WTC11 (cell line): ENCODE measurements around the gene OR8B12. TPM values are rescaled to one million over a fixed set of nuclear protein-coding genes. Genes with fewer than 3 reads are reported as not detected.

ENCODE experiments used
- ATAC-seq: fragments of 200-7000 bp; cut with Tn5 transposase; 2 replicates; pipeline ENCODE4 v1.10.0; 2021; ENCODE audit warnings: mild to moderate bottlenecking, moderate library complexity
- CTCF ChIA-PET: fragments of 300-600 bp; sonication (Branson Sonifier 250); formaldehyde crosslinking; loops from one replicate; lab custom pipeline; 2021; ENCODE audit warnings: antibody characterized with exemption; lab: Charles Lee
- POLR2A ChIA-PET: fragments of 350-600 bp; sonication (Branson Sonifier 250); formaldehyde crosslinking; loops from one replicate; lab custom pipeline; 2021; ENCODE audit warnings: antibody characterized with exemption; lab: Charles Lee
- DNase-seq: peaks from one replicate; pipeline ENCODE4 v3.0.0; 2021; ENCODE audit warnings: low spot score
- H3K27ac Mint-ChIP-seq: 2 replicates; pipeline ENCODE4 v1.8.0; 2021; ENCODE audit warnings: mixed read lengths
- H3K27me3 Mint-ChIP-seq: 2 replicates; pipeline ENCODE4 v1.8.0; 2021; ENCODE audit warnings: low read depth, mild to moderate bottlenecking, moderate library complexity, mixed read lengths
- H3K36me3 Mint-ChIP-seq: 2 replicates; pipeline ENCODE4 v1.8.0; 2021; ENCODE audit warnings: mixed read lengths
- H3K4me1 Mint-ChIP-seq: 2 replicates; pipeline ENCODE4 v1.8.0; 2022; ENCODE audit warnings: mixed read lengths
- H3K4me3 Mint-ChIP-seq: 2 replicates; pipeline ENCODE4 v1.8.0; 2021; ENCODE audit warnings: mild to moderate bottlenecking, moderate library complexity, mixed read lengths
- H3K9me3 Mint-ChIP-seq: 2 replicates; pipeline ENCODE4 v1.8.0; 2021; ENCODE audit warnings: mixed read lengths
- AR ChIP-seq: fragments of 250-450 bp; sonication (Bioruptor Pico); IDR thresholded peaks from 2 replicates; pipeline ENCODE4 v1.9.0; 2021; ENCODE audit warnings: mild to moderate bottlenecking
- ATF3 ChIP-seq: sonication (generic); formaldehyde crosslinking; conservative IDR thresholded peaks from 2 replicates; pipeline ENCODE4 v1.8.1; 2022; ENCODE audit warnings: mild to moderate bottlenecking, missing genetic modification reagents
- ELF4 ChIP-seq: sonication (generic); formaldehyde crosslinking; IDR thresholded peaks from 2 replicates; pipeline ENCODE4 v1.8.1; 2022; ENCODE audit warnings: low read depth, mild to moderate bottlenecking, moderate library complexity, missing genetic modification reagents
- FOXK1 ChIP-seq: sonication (generic); formaldehyde crosslinking; IDR thresholded peaks from 2 replicates; pipeline ENCODE4 v1.8.0; 2022; ENCODE audit warnings: mild to moderate bottlenecking, moderate library complexity, missing genetic modification reagents
- GTF2I ChIP-seq: fragments of 250-450 bp; sonication (Bioruptor Pico); conservative IDR thresholded peaks from 2 replicates; pipeline ENCODE4 v1.4.0; 2021; ENCODE audit warnings: mild to moderate bottlenecking
- NR2C2 ChIP-seq: sonication (generic); formaldehyde crosslinking; IDR thresholded peaks from 2 replicates; pipeline ENCODE4 v1.8.0; 2022; ENCODE audit warnings: mild to moderate bottlenecking, missing genetic modification reagents
- PREB ChIP-seq: sonication (generic); formaldehyde crosslinking; IDR thresholded peaks from 2 replicates; pipeline ENCODE4 v1.8.1; 2022; ENCODE audit warnings: mild to moderate bottlenecking, missing genetic modification reagents, moderate library complexity, borderline replicate concordance
- PRRX2 ChIP-seq: fragments of 250-450 bp; sonication (Bioruptor Pico); IDR thresholded peaks from 2 replicates; pipeline ENCODE4 v1.8.0; 2021; ENCODE audit warnings: mild to moderate bottlenecking
- SMAD3 ChIP-seq: sonication (generic); formaldehyde crosslinking; IDR thresholded peaks from 2 replicates; pipeline ENCODE4 v1.8.0; 2022; ENCODE audit warnings: missing genetic modification reagents, mild to moderate bottlenecking, borderline replicate concordance
- TEAD4 ChIP-seq: sonication (generic); formaldehyde crosslinking; IDR thresholded peaks from 2 replicates; pipeline ENCODE4 v1.8.0; 2022; ENCODE audit warnings: mild to moderate bottlenecking, missing genetic modification reagents
- ZNF317 ChIP-seq: sonication (generic); formaldehyde crosslinking; IDR thresholded peaks from 2 replicates; pipeline ENCODE4 v1.8.1; 2023; ENCODE audit warnings: low read depth, mild to moderate bottlenecking, moderate library complexity, missing genetic modification reagents, borderline replicate concordance
- ZNF396 ChIP-seq: fragments of 250-450 bp; sonication (Bioruptor Pico); IDR thresholded peaks from 2 replicates; pipeline ENCODE4 v1.8.0; 2021; ENCODE audit warnings: mild to moderate bottlenecking, moderate library complexity, borderline replicate concordance
- total RNA-seq: library from RNA; stranded (reverse); gene quantifications from 3 replicates; pipeline ENCODE4 v1.2.3, GENCODE V29; 2021
- TF ChIP-seq, protein P1 (sequence below): sonication (generic); formaldehyde crosslinking; IDR thresholded peaks from 2 replicates; pipeline ENCODE4 v1.8.0; 2023; ENCODE audit warnings: missing genetic modification reagents, mild to moderate bottlenecking, borderline replicate concordance
- TF ChIP-seq, protein P2 (sequence below): sonication (generic); formaldehyde crosslinking; IDR thresholded peaks from 2 replicates; pipeline ENCODE4 v1.8.1; 2022; ENCODE audit warnings: mild to moderate bottlenecking, moderate library complexity, missing genetic modification reagents
- TF ChIP-seq, protein P3 (sequence below): sonication (generic); formaldehyde crosslinking; IDR thresholded peaks from 2 replicates; pipeline ENCODE4 v1.8.1; 2023; ENCODE audit warnings: mild to moderate bottlenecking, missing genetic modification reagents, borderline replicate concordance

Gene OR8B12
- total RNA-seq, 1 experiment from 2014 or later: not detected

DNA sequence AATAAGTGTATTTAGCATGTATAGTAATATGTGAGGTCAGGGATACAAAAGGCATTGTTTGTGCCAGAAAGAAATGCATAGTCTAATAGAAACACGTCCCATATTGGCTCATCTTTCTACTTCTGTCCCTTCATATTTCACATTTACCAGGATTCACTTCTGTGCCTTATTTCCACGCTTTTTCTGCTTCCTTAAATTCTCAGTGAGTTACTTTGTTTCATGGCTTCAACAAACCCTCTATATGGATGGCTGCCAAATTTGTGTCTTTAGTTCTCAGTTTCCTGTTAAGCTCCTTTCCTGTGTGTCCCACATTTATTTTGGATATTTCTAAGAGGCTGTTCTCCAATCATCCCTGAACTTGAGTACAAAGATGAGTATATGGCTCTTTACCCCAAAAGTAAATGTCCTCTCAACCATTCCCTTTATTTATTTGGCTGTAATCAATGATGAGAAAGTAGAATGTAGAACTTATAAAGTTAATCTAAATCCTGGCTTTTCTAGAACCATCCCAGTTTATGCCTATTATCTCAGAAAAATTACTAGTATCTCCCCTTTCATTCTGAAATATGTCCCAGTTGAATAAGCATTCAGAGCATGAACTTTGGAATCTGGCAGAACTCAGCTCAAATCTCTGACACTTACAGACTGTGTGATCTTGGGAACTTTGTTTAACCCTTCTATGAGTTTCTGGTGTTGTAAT is 23.5 kb downstream of the OR8B12 start:
- no peaks in the 10 kb centered on the region for H3K4me1 Mint-ChIP-seq
- ATAC-seq: no peak
- TF ChIP-seq ZNF396 (CRISPR knock-in tag) (no peak), AR (CRISPR knock-in tag) (no peak), ELF4 (CRISPR knock-in tag) (no peak), TEAD4 (no peak), FOXK1 (CRISPR knock-in tag) (no peak), ATF3 (no peak), PREB (CRISPR knock-in tag) (no peak), PRRX2 (CRISPR knock-in tag) (no peak), SMAD3 (CRISPR knock-in tag) (no peak), NR2C2 (no peak), GTF2I (CRISPR knock-in tag) (no peak), ZNF317 (CRISPR knock-in tag) (no peak)
- TF ChIP-seq, protein P1, sequence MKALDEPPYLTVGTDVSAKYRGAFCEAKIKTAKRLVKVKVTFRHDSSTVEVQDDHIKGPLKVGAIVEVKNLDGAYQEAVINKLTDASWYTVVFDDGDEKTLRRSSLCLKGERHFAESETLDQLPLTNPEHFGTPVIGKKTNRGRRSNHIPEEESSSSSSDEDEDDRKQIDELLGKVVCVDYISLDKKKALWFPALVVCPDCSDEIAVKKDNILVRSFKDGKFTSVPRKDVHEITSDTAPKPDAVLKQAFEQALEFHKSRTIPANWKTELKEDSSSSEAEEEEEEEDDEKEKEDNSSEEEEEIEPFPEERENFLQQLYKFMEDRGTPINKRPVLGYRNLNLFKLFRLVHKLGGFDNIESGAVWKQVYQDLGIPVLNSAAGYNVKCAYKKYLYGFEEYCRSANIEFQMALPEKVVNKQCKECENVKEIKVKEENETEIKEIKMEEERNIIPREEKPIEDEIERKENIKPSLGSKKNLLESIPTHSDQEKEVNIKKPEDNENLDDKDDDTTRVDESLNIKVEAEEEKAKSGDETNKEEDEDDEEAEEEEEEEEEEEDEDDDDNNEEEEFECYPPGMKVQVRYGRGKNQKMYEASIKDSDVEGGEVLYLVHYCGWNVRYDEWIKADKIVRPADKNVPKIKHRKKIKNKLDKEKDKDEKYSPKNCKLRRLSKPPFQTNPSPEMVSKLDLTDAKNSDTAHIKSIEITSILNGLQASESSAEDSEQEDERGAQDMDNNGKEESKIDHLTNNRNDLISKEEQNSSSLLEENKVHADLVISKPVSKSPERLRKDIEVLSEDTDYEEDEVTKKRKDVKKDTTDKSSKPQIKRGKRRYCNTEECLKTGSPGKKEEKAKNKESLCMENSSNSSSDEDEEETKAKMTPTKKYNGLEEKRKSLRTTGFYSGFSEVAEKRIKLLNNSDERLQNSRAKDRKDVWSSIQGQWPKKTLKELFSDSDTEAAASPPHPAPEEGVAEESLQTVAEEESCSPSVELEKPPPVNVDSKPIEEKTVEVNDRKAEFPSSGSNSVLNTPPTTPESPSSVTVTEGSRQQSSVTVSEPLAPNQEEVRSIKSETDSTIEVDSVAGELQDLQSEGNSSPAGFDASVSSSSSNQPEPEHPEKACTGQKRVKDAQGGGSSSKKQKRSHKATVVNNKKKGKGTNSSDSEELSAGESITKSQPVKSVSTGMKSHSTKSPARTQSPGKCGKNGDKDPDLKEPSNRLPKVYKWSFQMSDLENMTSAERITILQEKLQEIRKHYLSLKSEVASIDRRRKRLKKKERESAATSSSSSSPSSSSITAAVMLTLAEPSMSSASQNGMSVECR (CRISPR knock-in tag): no peak
- TF ChIP-seq, protein P2, sequence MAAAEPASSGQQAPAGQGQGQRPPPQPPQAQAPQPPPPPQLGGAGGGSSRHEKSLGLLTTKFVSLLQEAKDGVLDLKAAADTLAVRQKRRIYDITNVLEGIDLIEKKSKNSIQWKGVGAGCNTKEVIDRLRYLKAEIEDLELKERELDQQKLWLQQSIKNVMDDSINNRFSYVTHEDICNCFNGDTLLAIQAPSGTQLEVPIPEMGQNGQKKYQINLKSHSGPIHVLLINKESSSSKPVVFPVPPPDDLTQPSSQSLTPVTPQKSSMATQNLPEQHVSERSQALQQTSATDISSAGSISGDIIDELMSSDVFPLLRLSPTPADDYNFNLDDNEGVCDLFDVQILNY (CRISPR knock-in tag): no peak
- TF ChIP-seq, protein P3, sequence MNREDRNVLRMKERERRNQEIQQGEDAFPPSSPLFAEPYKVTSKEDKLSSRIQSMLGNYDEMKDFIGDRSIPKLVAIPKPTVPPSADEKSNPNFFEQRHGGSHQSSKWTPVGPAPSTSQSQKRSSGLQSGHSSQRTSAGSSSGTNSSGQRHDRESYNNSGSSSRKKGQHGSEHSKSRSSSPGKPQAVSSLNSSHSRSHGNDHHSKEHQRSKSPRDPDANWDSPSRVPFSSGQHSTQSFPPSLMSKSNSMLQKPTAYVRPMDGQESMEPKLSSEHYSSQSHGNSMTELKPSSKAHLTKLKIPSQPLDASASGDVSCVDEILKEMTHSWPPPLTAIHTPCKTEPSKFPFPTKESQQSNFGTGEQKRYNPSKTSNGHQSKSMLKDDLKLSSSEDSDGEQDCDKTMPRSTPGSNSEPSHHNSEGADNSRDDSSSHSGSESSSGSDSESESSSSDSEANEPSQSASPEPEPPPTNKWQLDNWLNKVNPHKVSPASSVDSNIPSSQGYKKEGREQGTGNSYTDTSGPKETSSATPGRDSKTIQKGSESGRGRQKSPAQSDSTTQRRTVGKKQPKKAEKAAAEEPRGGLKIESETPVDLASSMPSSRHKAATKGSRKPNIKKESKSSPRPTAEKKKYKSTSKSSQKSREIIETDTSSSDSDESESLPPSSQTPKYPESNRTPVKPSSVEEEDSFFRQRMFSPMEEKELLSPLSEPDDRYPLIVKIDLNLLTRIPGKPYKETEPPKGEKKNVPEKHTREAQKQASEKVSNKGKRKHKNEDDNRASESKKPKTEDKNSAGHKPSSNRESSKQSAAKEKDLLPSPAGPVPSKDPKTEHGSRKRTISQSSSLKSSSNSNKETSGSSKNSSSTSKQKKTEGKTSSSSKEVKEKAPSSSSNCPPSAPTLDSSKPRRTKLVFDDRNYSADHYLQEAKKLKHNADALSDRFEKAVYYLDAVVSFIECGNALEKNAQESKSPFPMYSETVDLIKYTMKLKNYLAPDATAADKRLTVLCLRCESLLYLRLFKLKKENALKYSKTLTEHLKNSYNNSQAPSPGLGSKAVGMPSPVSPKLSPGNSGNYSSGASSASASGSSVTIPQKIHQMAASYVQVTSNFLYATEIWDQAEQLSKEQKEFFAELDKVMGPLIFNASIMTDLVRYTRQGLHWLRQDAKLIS (CRISPR knock-in tag): no peak
- no peaks in the 10 kb centered on the region for H3K36me3 Mint-ChIP-seq
- DNase-seq: no peak
- no peak overlapping the region for H3K4me3 Mint-ChIP-seq
- ChIA-PET CTCF (no interaction called here), POLR2A (no interaction called here)
- no peak overlapping the region for H3K27ac Mint-ChIP-seq
- H3K9me3 Mint-ChIP-seq: no peaks in the 10 kb centered on the region
- H3K27me3 Mint-ChIP-seq: peaks cover 5% of the 10 kb centered on the region; the same call in 1 of the 2 replicates
